ENCODE data around the gene CD36.

The CD36 gene

GRCh38 chr7:80722616-80723195, 84.3 kb downstream of the CD36 start:
- Histone ChIP-seq H3K27ac (ENCODE audit: low read depth, low read length, poor library complexity, severe bottlenecking) (no peak overlapping the region), H3K79me2 (ENCODE audit: insufficient read depth, low read length) (no peaks in the 10 kb centered on the region), H3F3A (ENCODE audit: insufficient read depth, low read length) (no peaks in the 10 kb centered on the region), H3K27me3 (ENCODE audit: insufficient read depth, low read length) (no peaks in the 10 kb centered on the region), H3K9me3 (ENCODE audit: low read length) (no peaks in the 10 kb centered on the region), H3K4me2 (ENCODE audit: low read length) (no peak overlapping the region), H4K20me1 (ENCODE audit: insufficient read depth, low read length) (no peaks in the 10 kb centered on the region), H3K9me2 (ENCODE audit: low read depth, low read length) (no peaks in the 10 kb centered on the region), H3K36me3 (ENCODE audit: insufficient read depth, low read length) (no peaks in the 10 kb centered on the region), H3K4me3 (ENCODE audit: low read depth, low read length, poor library complexity, severe bottlenecking) (no peak overlapping the region), H3K4me1 (ENCODE audit: insufficient read depth, low read length, severe bottlenecking) (no peaks in the 10 kb centered on the region), H2AFZ (ENCODE audit: low read length) (no peak overlapping the region), H3K9ac (ENCODE audit: low read length) (no peak overlapping the region)
- TF ChIP-seq, protein P1, sequence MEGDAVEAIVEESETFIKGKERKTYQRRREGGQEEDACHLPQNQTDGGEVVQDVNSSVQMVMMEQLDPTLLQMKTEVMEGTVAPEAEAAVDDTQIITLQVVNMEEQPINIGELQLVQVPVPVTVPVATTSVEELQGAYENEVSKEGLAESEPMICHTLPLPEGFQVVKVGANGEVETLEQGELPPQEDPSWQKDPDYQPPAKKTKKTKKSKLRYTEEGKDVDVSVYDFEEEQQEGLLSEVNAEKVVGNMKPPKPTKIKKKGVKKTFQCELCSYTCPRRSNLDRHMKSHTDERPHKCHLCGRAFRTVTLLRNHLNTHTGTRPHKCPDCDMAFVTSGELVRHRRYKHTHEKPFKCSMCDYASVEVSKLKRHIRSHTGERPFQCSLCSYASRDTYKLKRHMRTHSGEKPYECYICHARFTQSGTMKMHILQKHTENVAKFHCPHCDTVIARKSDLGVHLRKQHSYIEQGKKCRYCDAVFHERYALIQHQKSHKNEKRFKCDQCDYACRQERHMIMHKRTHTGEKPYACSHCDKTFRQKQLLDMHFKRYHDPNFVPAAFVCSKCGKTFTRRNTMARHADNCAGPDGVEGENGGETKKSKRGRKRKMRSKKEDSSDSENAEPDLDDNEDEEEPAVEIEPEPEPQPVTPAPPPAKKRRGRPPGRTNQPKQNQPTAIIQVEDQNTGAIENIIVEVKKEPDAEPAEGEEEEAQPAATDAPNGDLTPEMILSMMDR (IDR thresholded peaks at IDR 0.05; ENCODE audit: low read length) = no peak
- no peak for TF ChIP-seq EZH2 (IDR thresholded peaks at IDR 0.05; ENCODE audit: borderline replicate concordance, low read length)

DNA sequence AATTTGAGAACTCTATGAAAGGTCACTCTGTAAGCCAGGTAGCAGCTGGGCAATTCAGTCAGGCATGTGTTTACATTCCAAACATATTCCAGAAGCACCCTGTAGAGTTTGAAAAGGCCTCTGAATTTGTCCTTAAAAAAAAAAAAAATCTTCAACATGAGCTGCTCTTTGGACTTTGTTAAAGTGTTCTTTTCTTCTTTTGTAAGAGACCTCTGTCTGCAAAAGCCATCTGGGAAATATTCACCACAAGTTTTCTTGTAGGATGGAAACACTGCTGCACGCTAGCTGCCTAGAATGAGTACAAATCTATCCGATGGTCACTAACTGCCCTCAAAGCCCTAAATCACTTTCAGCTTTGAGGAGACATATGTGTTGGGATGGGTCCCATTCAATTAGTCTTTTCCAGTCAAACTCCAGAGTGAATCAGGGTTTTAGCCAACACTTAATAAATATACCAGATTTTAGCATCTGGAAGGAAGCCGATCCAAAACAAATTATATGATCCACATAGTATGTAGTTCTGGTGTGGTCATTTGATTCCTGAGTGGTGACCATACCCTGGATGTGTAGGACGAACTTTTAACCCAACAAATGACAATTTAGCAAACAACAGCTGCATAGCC, 85.9 kb downstream of the CD36 start:
- no peaks in the 10 kb centered on the region for H3K9me2 ChIP-seq (ENCODE audit: low read depth, low read length)
- no peak overlapping the region for H3K4me2 ChIP-seq (ENCODE audit: low read length)
- H3K27ac ChIP-seq (ENCODE audit: low read depth, low read length, poor library complexity, severe bottlenecking) = no peak overlapping the region
- TF ChIP-seq, protein P1 (IDR thresholded peaks at IDR 0.05; ENCODE audit: low read length) = no peak
- no peak for TF ChIP-seq EZH2 (IDR thresholded peaks at IDR 0.05; ENCODE audit: borderline replicate concordance, low read length)
- no peak overlapping the region for H2AFZ ChIP-seq (ENCODE audit: low read length)
- no peaks in the 10 kb centered on the region for H3K27me3 ChIP-seq (ENCODE audit: insufficient read depth, low read length)
- H3K9me3 ChIP-seq (ENCODE audit: low read length) = no peaks in the 10 kb centered on the region
- no peaks in the 10 kb centered on the region for H3K79me2 ChIP-seq (ENCODE audit: insufficient read depth, low read length)
- H3F3A ChIP-seq (ENCODE audit: insufficient read depth, low read length) = no peaks in the 10 kb centered on the region
- H3K4me3 ChIP-seq (ENCODE audit: low read depth, low read length, poor library complexity, severe bottlenecking) = no peak overlapping the region
- H3K4me1 ChIP-seq (ENCODE audit: insufficient read depth, low read length, severe bottlenecking) = no peaks in the 10 kb centered on the region
- no peak overlapping the region for H3K9ac ChIP-seq (ENCODE audit: low read length)
- no peaks in the 10 kb centered on the region for H4K20me1 ChIP-seq (ENCODE audit: insufficient read depth, low read length)
- no peaks in the 10 kb centered on the region for H3K36me3 ChIP-seq (ENCODE audit: insufficient read depth, low read length)

DNA sequence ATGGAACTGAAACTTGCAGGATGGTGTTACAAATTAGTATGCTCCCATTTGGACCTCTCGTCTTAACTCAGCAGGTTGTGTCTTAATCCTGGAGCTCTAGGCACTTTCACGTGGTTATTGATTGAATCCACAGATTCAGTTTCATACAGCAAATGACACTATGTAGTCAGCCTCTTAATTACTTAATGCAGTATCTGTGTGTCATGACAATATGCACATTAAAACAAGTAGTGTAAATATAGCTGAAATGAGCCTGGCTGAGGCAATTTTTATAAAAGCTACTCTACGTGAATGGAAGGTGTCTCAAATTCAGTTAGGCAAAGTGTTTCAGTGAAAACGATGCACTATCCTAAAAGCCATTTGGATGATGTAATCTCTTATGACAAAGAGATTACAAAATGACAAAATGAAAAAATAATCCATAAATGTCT, 86.8 kb downstream of the CD36 start:
- Histone ChIP-seq H3K9me2 (ENCODE audit: low read depth, low read length) (no peaks in the 10 kb centered on the region), H3K79me2 (ENCODE audit: insufficient read depth, low read length) (no peaks in the 10 kb centered on the region), H3K9ac (ENCODE audit: low read length) (no peak overlapping the region), H4K20me1 (ENCODE audit: insufficient read depth, low read length) (no peaks in the 10 kb centered on the region), H3F3A (ENCODE audit: insufficient read depth, low read length) (no peaks in the 10 kb centered on the region), H3K27me3 (ENCODE audit: insufficient read depth, low read length) (no peaks in the 10 kb centered on the region), H3K9me3 (ENCODE audit: low read length) (no peaks in the 10 kb centered on the region), H3K4me1 (ENCODE audit: insufficient read depth, low read length, severe bottlenecking) (no peaks in the 10 kb centered on the region), H3K4me3 (ENCODE audit: low read depth, low read length, poor library complexity, severe bottlenecking) (no peak overlapping the region), H3K4me2 (ENCODE audit: low read length) (no peak overlapping the region), H2AFZ (ENCODE audit: low read length) (no peak overlapping the region), H3K36me3 (ENCODE audit: insufficient read depth, low read length) (no peaks in the 10 kb centered on the region), H3K27ac (ENCODE audit: low read depth, low read length, poor library complexity, severe bottlenecking) (no peak overlapping the region)
- TF ChIP-seq EZH2 (IDR thresholded peaks at IDR 0.05; ENCODE audit: borderline replicate concordance, low read length) = no peak
- TF ChIP-seq, protein P1 (IDR thresholded peaks at IDR 0.05; ENCODE audit: low read length) = no peak
